Astrocyte (in vitro differentiated cells and primary cell): ENCODE results near the gene CADM1. TPM values are rescaled to one million over a fixed set of nuclear protein-coding genes. Genes with fewer than 3 reads are reported as not detected.

Experiments used
- DNase-seq: peaks from one replicate; pipeline ENCODE4 v3.0.0-alpha.2; 2010; ENCODE audit warnings: low read depth
- FAIRE-seq: peaks from 2 replicates; lab custom pipeline; 2011; peaks lifted over from hg19 to GRCh38; lab: Jason Lieb, UNC
- H2AFZ ChIP-seq: 2 replicates; pipeline ENCODE4 v1.6.0; 2012; ENCODE audit warnings: low read depth, low read length, inconsistent platforms
- H3K27ac ChIP-seq: 2 replicates; pipeline ENCODE4 v1.5.1; 2011; ENCODE audit warnings: low read depth, low read length, inconsistent platforms
- H3K27me3 ChIP-seq: 2 replicates; pipeline ENCODE4 v1.6.0; 2011; ENCODE audit warnings: low read length, inconsistent platforms; ENCODE audit not compliant: insufficient read depth
- H3K36me3 ChIP-seq: 2 replicates; pipeline ENCODE4 v1.5.1; 2011; ENCODE audit warnings: low read length, inconsistent platforms; ENCODE audit not compliant: insufficient read depth
- H3K4me1 ChIP-seq: 2 replicates; pipeline ENCODE4 v1.5.1; 2011; ENCODE audit warnings: low read length, inconsistent platforms; ENCODE audit not compliant: insufficient read depth
- H3K4me2 ChIP-seq: 2 replicates; pipeline ENCODE4 v1.6.0; 2012; ENCODE audit warnings: low read length, inconsistent platforms
- H3K4me3 ChIP-seq: 2 replicates; pipeline ENCODE4 v1.5.1; 2011; ENCODE audit warnings: low read depth, mild to moderate bottlenecking, low read length, inconsistent platforms; ENCODE audit not compliant: insufficient read depth
- H3K79me2 ChIP-seq: 2 replicates; pipeline ENCODE4 v1.6.0; 2012; ENCODE audit warnings: mild to moderate bottlenecking, low read length, inconsistent platforms; ENCODE audit not compliant: insufficient read depth
- H3K9ac ChIP-seq: 2 replicates; pipeline ENCODE4 v1.6.0; 2012; ENCODE audit warnings: mild to moderate bottlenecking, low read length, inconsistent platforms
- H3K9me3 ChIP-seq: 2 replicates; pipeline ENCODE4 v1.5.1; 2012; ENCODE audit warnings: low read depth, mild to moderate bottlenecking, low read length, inconsistent platforms; ENCODE audit not compliant: insufficient read depth
- H4K20me1 ChIP-seq: 2 replicates; pipeline ENCODE4 v1.6.0; 2012; ENCODE audit warnings: low read length, inconsistent platforms; ENCODE audit not compliant: insufficient read depth
- H3K27ac Mint-ChIP-seq: one replicate; pipeline ENCODE4 v1.8.0; 2021; ENCODE audit warnings: mild to moderate bottlenecking, mixed read lengths; ENCODE audit not compliant: unreplicated experiment
- H3K27me3 Mint-ChIP-seq: one replicate; pipeline ENCODE4 v1.8.0; 2021; ENCODE audit warnings: low read depth, mixed read lengths; ENCODE audit not compliant: unreplicated experiment
- H3K36me3 Mint-ChIP-seq: one replicate; pipeline ENCODE4 v1.8.0; 2021; ENCODE audit warnings: low read depth, mixed read lengths; ENCODE audit not compliant: unreplicated experiment
- H3K4me1 Mint-ChIP-seq: one replicate; pipeline ENCODE4 v1.8.0; 2021; ENCODE audit warnings: low read depth, mixed read lengths; ENCODE audit not compliant: unreplicated experiment
- H3K4me3 Mint-ChIP-seq: one replicate; pipeline ENCODE4 v1.8.0; 2021; ENCODE audit warnings: mild to moderate bottlenecking, moderate library complexity, mixed read lengths; ENCODE audit not compliant: unreplicated experiment
- H3K9me3 Mint-ChIP-seq: one replicate; pipeline ENCODE4 v1.8.0; 2021; ENCODE audit warnings: mild to moderate bottlenecking, mixed read lengths; ENCODE audit not compliant: unreplicated experiment
- CTCF ChIP-seq: IDR thresholded peaks from 2 replicates; pipeline ENCODE4 v1.5.1; 2011; ENCODE audit warnings: low read depth, mild to moderate bottlenecking, inconsistent platforms, low read length, moderate library complexity; ENCODE audit not compliant: insufficient read depth
- EZH2 ChIP-seq: IDR thresholded peaks from 2 replicates; pipeline ENCODE4 v1.6.1; 2012; ENCODE audit warnings: mild to moderate bottlenecking, low read length, inconsistent platforms; ENCODE audit not compliant: insufficient read depth
- total RNA-seq: library from RNA; stranded (reverse); gene quantifications from 2 replicates; pipeline ENCODE4 v1.2.1, GENCODE V29; 2021

CADM1 gene
- total RNA-seq, 1 donor from 2014 or later, result 414 TPM

DNA sequence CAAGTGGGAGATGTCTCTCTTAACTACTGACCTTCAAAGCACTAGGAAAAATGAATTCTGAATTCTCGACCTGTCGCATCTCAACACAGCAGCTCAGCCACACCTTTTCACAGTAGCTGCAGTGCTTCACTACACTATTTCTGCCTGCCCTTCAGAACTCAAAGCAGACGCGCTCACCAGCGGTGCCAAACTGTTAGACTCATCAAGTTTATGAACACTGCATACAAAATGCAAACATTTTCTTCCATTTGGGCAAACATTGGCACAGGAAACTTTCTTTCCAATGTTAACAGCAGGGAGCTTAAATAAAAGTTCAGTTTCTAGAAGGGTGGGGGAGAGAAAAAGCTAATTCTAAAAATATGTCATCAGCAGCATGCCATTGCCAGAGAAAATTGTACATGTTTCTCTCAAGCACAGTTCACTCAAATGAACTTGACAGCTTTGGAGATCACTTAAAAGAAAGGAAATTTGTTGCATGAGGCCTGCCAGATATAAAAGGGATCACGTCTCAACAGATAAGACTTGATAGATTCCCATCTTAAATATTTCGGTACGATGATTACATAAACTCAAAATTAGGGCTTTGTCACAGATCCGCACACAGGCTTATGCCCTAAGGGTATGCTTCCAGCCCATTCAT is 82.7 kb downstream of the CADM1 start:
- H3K27ac Mint-ChIP-seq, result no peak overlapping the region
- H3K36me3 Mint-ChIP-seq, result peaks cover 6% of the 10 kb centered on the region
- H3K27me3 Mint-ChIP-seq, result no peaks in the 10 kb centered on the region
- Histone ChIP-seq H2AFZ (no peak overlapping the region), H3K27ac (no peak overlapping the region), H4K20me1 (peaks cover 26% of the 10 kb centered on the region), H3K9ac (no peak overlapping the region), H3K4me3 (no peak overlapping the region), H3K36me3 (no peaks in the 10 kb centered on the region), H3K9me3 (no peaks in the 10 kb centered on the region), H3K79me2 (no peaks in the 10 kb centered on the region), H3K4me2 (no peak overlapping the region), H3K4me1 (no peaks in the 10 kb centered on the region), H3K27me3 (no peaks in the 10 kb centered on the region)
- DNase-seq (no peak), FAIRE-seq (no peak)
- TF ChIP-seq EZH2, result no peak
- TF ChIP-seq CTCF, result no peak
- H3K4me3 Mint-ChIP-seq, result no peak overlapping the region
- H3K9me3 Mint-ChIP-seq, result no peaks in the 10 kb centered on the region
- H3K4me1 Mint-ChIP-seq, result peaks cover 28% of the 10 kb centered on the region

GRCh38 chr11:115420505-115420904 is 83.7 kb downstream of the CADM1 start:
- Histone ChIP-seq H3K36me3 (no peaks in the 10 kb centered on the region), H3K27me3 (no peaks in the 10 kb centered on the region), H3K4me1 (no peaks in the 10 kb centered on the region), H3K9me3 (no peaks in the 10 kb centered on the region), H4K20me1 (peaks cover 27% of the 10 kb centered on the region), H3K27ac (no peak overlapping the region), H2AFZ (no peak overlapping the region), H3K4me3 (no peak overlapping the region), H3K4me2 (no peak overlapping the region), H3K79me2 (no peaks in the 10 kb centered on the region), H3K9ac (no peak overlapping the region)
- Mint-ChIP-seq H3K27me3 (no peaks in the 10 kb centered on the region), H3K27ac (no peak overlapping the region), H3K4me3 (no peak overlapping the region), H3K9me3 (no peaks in the 10 kb centered on the region), H3K4me1 (peaks cover 34% of the 10 kb centered on the region), H3K36me3 (peaks cover 4% of the 10 kb centered on the region)
- TF ChIP-seq EZH2 (no peak), CTCF (no peak)
- FAIRE-seq (no peak), DNase-seq (no peak)

- no peak overlapping the region for H3K9ac ChIP-seq
- no peaks in the 10 kb centered on the region for H3K4me1 ChIP-seq
- H3K36me3 ChIP-seq, result no peaks in the 10 kb centered on the region
- FAIRE-seq (no peak), DNase-seq (no peak)
- peaks cover 2% of the 10 kb centered on the region for H3K36me3 Mint-ChIP-seq
- peaks cover 3% of the 10 kb centered on the region for H3K79me2 ChIP-seq
- no peaks in the 10 kb centered on the region for H3K9me3 ChIP-seq
- no peaks in the 10 kb centered on the region for H3K27me3 Mint-ChIP-seq
- no peak overlapping the region for H3K4me3 Mint-ChIP-seq
- H3K4me1 Mint-ChIP-seq, result peaks cover 40% of the 10 kb centered on the region
- no peak overlapping the region for H2AFZ ChIP-seq
- H4K20me1 ChIP-seq, result peaks cover 24% of the 10 kb centered on the region
- H3K9me3 Mint-ChIP-seq, result no peaks in the 10 kb centered on the region
- TF ChIP-seq CTCF, result no peak
- no peak for TF ChIP-seq EZH2
- H3K27ac Mint-ChIP-seq, result no peak overlapping the region
- H3K4me3 ChIP-seq, result no peak overlapping the region
- H3K27ac ChIP-seq, result no peak overlapping the region
- H3K4me2 ChIP-seq, result no peak overlapping the region
- no peaks in the 10 kb centered on the region for H3K27me3 ChIP-seq
These were observed 85.6 kb downstream of the CADM1 start for GRCh38 chr11:115418626-115419025.
